H1 (cell line): ENCODE results near the gene STAU1. TPM values are rescaled to one million over a fixed set of nuclear protein-coding genes. Genes with fewer than 3 reads are reported as not detected.

Experiments used
- CTCF ChIA-PET: fragments of 300-600 bp; sonication (Branson Sonifier 250); formaldehyde crosslinking; loops from one replicate; lab custom pipeline; 2021; ENCODE audit not compliant: partially characterized antibody; lab: Charles Lee
- POLR2A ChIA-PET: fragments of 300-600 bp; sonication (Branson Sonifier 250); formaldehyde crosslinking; loops from one replicate; lab custom pipeline; 2021; ENCODE audit warnings: inconsistent platforms; ENCODE audit not compliant: partially characterized antibody; lab: Charles Lee
- DNase-seq, 2 experiments: peaks; one replicate each; pipeline versions ENCODE4 v3.0.0 to v3.0.0-alpha.2; 2010 to 2022; ENCODE audit warnings: low spot score in 2 of 2, low read depth in 1 of 2, mixed read lengths in 1 of 2
- FAIRE-seq: peaks from 2 replicates; lab custom pipeline; 2011; peaks lifted over from hg19 to GRCh38; lab: Jason Lieb, UNC
- H2AFZ ChIP-seq: 2 replicates; pipeline ENCODE4 v1.8.1; 2012; ENCODE audit warnings: low read length, inconsistent platforms
- H2AK5ac ChIP-seq: 2 replicates; pipeline ENCODE4 v1.6.1; 2013; ENCODE audit warnings: low read depth, low read length
- H2BK120ac ChIP-seq: replicated peaks from 2 replicates; pipeline ENCODE3; 2013; ENCODE audit warnings: low read depth, low read length, inconsistent platforms
- H2BK12ac ChIP-seq: 2 replicates; pipeline ENCODE4 v1.6.1; 2013; ENCODE audit warnings: low read depth, low read length
- H2BK15ac ChIP-seq: 2 replicates; pipeline ENCODE4 v1.6.1; 2013; ENCODE audit warnings: low read length
- H2BK20ac ChIP-seq: 2 replicates; pipeline ENCODE4 v1.6.1; 2013; ENCODE audit warnings: low read length
- H2BK5ac ChIP-seq: 2 replicates; pipeline ENCODE4 v1.6.1; 2013; ENCODE audit warnings: low read depth, low read length
- H3K14ac ChIP-seq: 2 replicates; pipeline ENCODE4 v1.6.1; 2013; ENCODE audit warnings: inconsistent platforms; ENCODE audit not compliant: insufficient read length
- H3K18ac ChIP-seq: 2 replicates; pipeline ENCODE4 v1.6.1; 2013; ENCODE audit warnings: low read length; ENCODE audit errors: extremely low read depth
- H3K23ac ChIP-seq: 2 replicates; pipeline ENCODE4 v1.6.1; 2013; ENCODE audit warnings: inconsistent platforms; ENCODE audit not compliant: insufficient read length
- H3K23me2 ChIP-seq: 2 replicates; pipeline ENCODE4 v1.6.1; 2013; ENCODE audit warnings: low read depth, low read length
- H3K27ac ChIP-seq: 2 replicates; pipeline ENCODE4 v1.6.1; 2011; ENCODE audit warnings: low read depth, low read length, inconsistent platforms
- H3K27me3 ChIP-seq, 4 experiments: replicated peaks in 1 of 4; 1 replicate in 1 of 4; 2 replicates in 3 of 4; pipeline versions ENCODE4 v1.6.1 to v1.8.1; 2011 to 2013; ENCODE audit warnings: low read length in 3 of 4, mild to moderate bottlenecking in 3 of 4, inconsistent platforms in 2 of 4, mixed read lengths in 2 of 4, moderate library complexity in 1 of 4; ENCODE audit not compliant: control insufficient read depth in 3 of 4, insufficient read depth in 3 of 4; ENCODE audit errors: extremely low read depth in 1 of 4
- H3K36me3 ChIP-seq, 4 experiments: 2 replicates each; pipeline versions ENCODE4 v1.6.1 to v1.8.1; 2011 to 2013; ENCODE audit warnings: mild to moderate bottlenecking in 4 of 4, low read length in 3 of 4, moderate library complexity in 2 of 4, control low read depth in 1 of 4, inconsistent platforms in 1 of 4; ENCODE audit not compliant: insufficient read depth in 4 of 4, control insufficient read depth in 2 of 4
- H3K4ac ChIP-seq: replicated peaks from 2 replicates; pipeline ENCODE3; 2013; ENCODE audit warnings: low read length, low read depth, mixed read lengths, inconsistent platforms; ENCODE audit not compliant: insufficient read length
- H3K4me1 ChIP-seq, 4 experiments: replicated peaks in 1 of 4; 1 replicate in 1 of 4; 2 replicates in 3 of 4; pipeline versions ENCODE4 v1.6.1 to v1.8.1; 2011 to 2013; ENCODE audit warnings: low read length in 3 of 4, inconsistent platforms in 2 of 4, mixed read lengths in 1 of 4; ENCODE audit not compliant: insufficient read depth in 4 of 4, control insufficient read depth in 3 of 4
- H3K4me2 ChIP-seq, 2 experiments: 2 replicates each; pipeline versions ENCODE4 v1.6.1 to v1.8.1; 2011 to 2013; ENCODE audit warnings: low read depth in 2 of 2, low read length in 2 of 2, control low read depth in 1 of 2, inconsistent platforms in 1 of 2, mild to moderate bottlenecking in 1 of 2; ENCODE audit not compliant: insufficient read depth in 1 of 2
- H3K4me3 ChIP-seq, 4 experiments: fragments of 200-600, 300-600 bp in 1 of 4; sonication (generic), shearing (Covaris generic), sonication (Bioruptor Twin) in 1 of 4; 2 replicates each; pipeline versions ENCODE4 v1.5.1 to v1.8.1; 2011 to 2016; ENCODE audit warnings: low read length in 4 of 4, low read depth in 3 of 4, control low read depth in 2 of 4, inconsistent platforms in 2 of 4, mild to moderate bottlenecking in 2 of 4, mixed read lengths in 1 of 4, moderate library complexity in 1 of 4; ENCODE audit not compliant: insufficient read depth in 2 of 4; ENCODE audit errors: extremely low read depth in 1 of 4
- H3K56ac ChIP-seq: replicated peaks from 2 replicates; pipeline ENCODE3; 2013; ENCODE audit warnings: low read depth, mild to moderate bottlenecking, mixed read lengths, low read length, inconsistent platforms; ENCODE audit not compliant: insufficient read length
- H3K79me1 ChIP-seq: 2 replicates; pipeline ENCODE4 v1.6.1; 2013; ENCODE audit warnings: low read depth, low read length, control low read depth
- H3K79me2 ChIP-seq, 2 experiments: 2 replicates each; pipeline versions ENCODE4 v1.6.1 to v1.8.1; 2012 to 2013; ENCODE audit warnings: low read length in 2 of 2, mild to moderate bottlenecking in 2 of 2, inconsistent platforms in 1 of 2; ENCODE audit not compliant: insufficient read depth in 2 of 2, control insufficient read depth in 1 of 2
- H3K9ac ChIP-seq, 4 experiments: replicated peaks in 1 of 4; 1 replicate in 1 of 4; 2 replicates in 3 of 4; pipeline versions ENCODE4 v1.6.1 to v1.8.1; 2011 to 2013; ENCODE audit warnings: low read depth in 3 of 4, low read length in 3 of 4, control low read depth in 2 of 4, mild to moderate bottlenecking in 2 of 4, moderate library complexity in 2 of 4, inconsistent platforms in 1 of 4; ENCODE audit errors: extremely low read depth in 1 of 4
- H3K9me3 ChIP-seq, 2 experiments: 2 replicates each; pipeline versions ENCODE4 v1.6.1 to v1.8.1; 2012 to 2013; ENCODE audit warnings: mild to moderate bottlenecking in 2 of 2, moderate library complexity in 2 of 2, control low read depth in 1 of 2, inconsistent platforms in 1 of 2, low read depth in 1 of 2, low read length in 1 of 2, mixed read lengths in 1 of 2; ENCODE audit not compliant: insufficient read depth in 2 of 2
- H4K20me1 ChIP-seq, 2 experiments: replicated peaks in 1 of 2; 2 replicates each; pipeline versions ENCODE3 to v1.8.1; 2011 to 2013; ENCODE audit warnings: inconsistent platforms in 2 of 2, low read length in 2 of 2, mild to moderate bottlenecking in 1 of 2; ENCODE audit not compliant: insufficient read depth in 2 of 2, control insufficient read depth in 1 of 2
- H4K5ac ChIP-seq: 2 replicates; pipeline ENCODE4 v1.6.1; 2013; ENCODE audit warnings: low read length, low read depth, mixed read lengths, inconsistent platforms; ENCODE audit not compliant: insufficient read length
- H4K8ac ChIP-seq: 2 replicates; pipeline ENCODE4 v1.8.0; 2013; ENCODE audit warnings: mild to moderate bottlenecking, moderate library complexity, low read length, inconsistent platforms; ENCODE audit not compliant: insufficient read depth; ENCODE audit errors: extremely low read depth
- H4K91ac ChIP-seq: replicated peaks from 2 replicates; pipeline ENCODE3; 2013; ENCODE audit warnings: low read length, mixed read lengths, inconsistent platforms; ENCODE audit not compliant: insufficient read length
- WGBS, 2 experiments: shearing (Covaris generic) in 1 of 2; methylation state at CpG; one replicate each; pipeline versions ENCODE4 v1.1.6 to v1.1.7; 2013 to 2015; ENCODE audit warnings: low lambda C conversion rate in 2 of 2, mixed read lengths in 2 of 2, inconsistent platforms in 1 of 2, low coverage in 1 of 2, missing lambda C conversion rate in 1 of 2; ENCODE audit not compliant: insufficient replicate concordance in 2 of 2, insufficient coverage in 1 of 2, insufficient read length in 1 of 2; ENCODE audit errors: extremely low coverage in 1 of 2, missing lambda C conversion rate in 1 of 2; 5-methylcytosine and 5-hydroxymethylcytosine counted together
- polyA plus RNA-seq, 7 experiments: library from polyadenylated mRNA; depleted of rRNA in 3 of 7; stranded (reverse) in 5 of 7; unstranded in 2 of 7; fragments of >200 nt in 5 of 7; fragments of 200-250 nt in 2 of 7; gene quantifications; 1 replicate in 5 of 7; 2 replicates in 1 of 7; 4 replicates in 1 of 7; pipeline versions ENCODE4 v1.2.1 to v1.2.3, GENCODE V29; 2011 to 2013; ENCODE audit warnings: missing spikeins in 2 of 7, mixed read lengths in 2 of 7
- total RNA-seq: library from RNA; stranded (reverse); fragmentation: NEBNext Ultra II Directional; extraction: Animal tissue kit (Norgen Biotek cat#: 25700); gene quantifications from 2 replicates; pipeline ENCODE4 v1.2.1, GENCODE V29; 2021
- TF ChIP-seq, protein P1 (sequence below): IDR thresholded peaks from 2 replicates; pipeline ENCODE4 v1.6.1; 2012; ENCODE audit warnings: inconsistent platforms

STAU1 gene
- total and polyA plus RNA-seq, 2 of the 8 experiments (the other 6 are each of a cell fraction or from before 2014, with no cell fraction given), result 41.4 to 107 TPM

DNA sequence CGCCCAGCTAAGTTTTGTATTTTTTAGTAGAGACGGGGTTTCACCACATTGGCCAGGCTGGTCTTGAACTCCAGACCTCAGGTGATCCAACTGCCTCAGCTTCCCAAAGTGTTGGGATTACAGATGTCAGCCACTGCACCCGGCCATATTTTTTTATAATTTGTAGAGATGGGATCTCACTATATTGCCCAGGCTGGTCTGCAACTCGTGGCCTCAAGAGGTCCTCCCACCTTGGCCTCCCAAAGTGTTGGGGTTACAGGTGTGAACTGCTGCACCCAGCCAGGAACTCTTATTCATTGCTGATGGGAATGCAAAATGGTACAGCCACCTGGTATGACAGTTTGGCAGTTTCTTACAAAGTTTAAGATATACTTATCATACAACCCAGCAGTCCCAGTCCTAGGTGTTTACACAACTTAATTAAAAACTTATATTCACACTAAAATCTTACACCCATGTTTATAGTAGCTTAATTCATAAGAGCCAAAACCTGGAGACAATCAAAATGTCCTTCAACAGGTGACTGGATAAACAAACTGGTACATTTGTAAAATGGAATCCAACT, 11.7 kb upstream of the STAU1 start:
- no peaks in the 10 kb centered on the region for H3K23me2 ChIP-seq
- no peak overlapping the region for H2BK12ac ChIP-seq
- H3K36me3 ChIP-seq, result no peaks in the 10 kb centered on the region
- H4K20me1 ChIP-seq, result no peaks in the 10 kb centered on the region
- no peak overlapping the region for H2BK15ac ChIP-seq
- no peak overlapping the region for H2AK5ac ChIP-seq
- H2BK20ac ChIP-seq, result no peak overlapping the region
- H3K27me3 ChIP-seq, result no peaks in the 10 kb centered on the region
- no peak overlapping the region for H3K27ac ChIP-seq
- ChIA-PET CTCF (interaction anchor here (0.7 to 1.9 kb wide), 4 partner anchors 16 to 67 kb away, joined by 3 to 8 read pairs (median 4); no protein-coding TSS in a partner anchor), POLR2A (interaction anchor here (1.0 kb wide), 1 partner anchor 12 kb away, joined by 4 read pairs; the partner anchor contains the start of gene STAU1)
- H3K79me1 ChIP-seq, result no peaks in the 10 kb centered on the region
- H2AFZ ChIP-seq, result no peak overlapping the region
- no peaks in the 10 kb centered on the region for H3K4me1 ChIP-seq
- H4K91ac ChIP-seq, result no peak overlapping the region
- H3K4ac ChIP-seq, result no peak overlapping the region
- 92% methylated on average over 4 of the region's 4 CpGs; no CpG with 5 or more reads in 1 of the 2 experiments for WGBS, 2 experiments
- H3K79me2 ChIP-seq, result no peaks in the 10 kb centered on the region
- no peak overlapping the region for H2BK5ac ChIP-seq
- H3K4me3 ChIP-seq, result no peak overlapping the region
- H4K5ac ChIP-seq, result no peak overlapping the region
- FAIRE-seq, result no peak
- no peak overlapping the region for H3K9ac ChIP-seq
- H3K56ac ChIP-seq, result no peak overlapping the region
- H3K9me3 ChIP-seq, result no peaks in the 10 kb centered on the region
- no peak overlapping the region for H3K4me2 ChIP-seq
- no peak for DNase-seq
- H3K23ac ChIP-seq, result no peak overlapping the region
- no peak overlapping the region for H3K14ac ChIP-seq
- H2BK120ac ChIP-seq, result no peak overlapping the region
- no peak overlapping the region for H3K18ac ChIP-seq
- H4K8ac ChIP-seq, result no peak overlapping the region
- TF ChIP-seq, protein P1, sequence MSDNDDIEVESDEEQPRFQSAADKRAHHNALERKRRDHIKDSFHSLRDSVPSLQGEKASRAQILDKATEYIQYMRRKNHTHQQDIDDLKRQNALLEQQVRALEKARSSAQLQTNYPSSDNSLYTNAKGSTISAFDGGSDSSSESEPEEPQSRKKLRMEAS, result no peak
